ENCODE results near the gene EPHA4.

DNA sequence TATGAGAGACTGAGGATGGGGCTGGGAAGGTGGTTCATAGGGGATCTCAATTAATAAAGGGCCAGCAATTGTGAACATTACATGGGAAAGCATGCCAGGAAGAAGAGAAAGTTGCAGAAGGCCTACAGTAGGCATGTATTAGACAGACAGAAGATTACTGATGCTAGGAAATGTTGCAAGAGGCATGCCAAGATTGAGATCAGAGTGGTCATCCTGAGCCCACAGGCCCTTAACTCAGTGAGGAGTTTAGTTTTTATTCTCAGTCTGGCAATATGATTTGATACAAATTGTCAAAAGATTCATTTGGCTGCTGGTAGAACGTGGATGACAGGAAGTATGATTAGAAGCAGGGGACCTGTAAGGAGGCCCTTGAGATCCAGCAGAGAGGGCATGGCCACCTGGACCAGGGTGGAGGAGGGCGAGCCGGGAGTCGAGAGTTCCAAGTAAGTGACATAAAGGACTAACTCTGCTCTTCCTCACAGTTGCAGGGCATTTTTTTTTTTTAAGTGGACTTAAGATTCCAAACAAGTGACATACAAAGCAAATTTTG, 54.9 kb downstream of the EPHA4 start:
- no peak for TF ChIP-seq EP300 (IDR thresholded peaks at IDR 0.05)
- TF ChIP-seq, protein P1, sequence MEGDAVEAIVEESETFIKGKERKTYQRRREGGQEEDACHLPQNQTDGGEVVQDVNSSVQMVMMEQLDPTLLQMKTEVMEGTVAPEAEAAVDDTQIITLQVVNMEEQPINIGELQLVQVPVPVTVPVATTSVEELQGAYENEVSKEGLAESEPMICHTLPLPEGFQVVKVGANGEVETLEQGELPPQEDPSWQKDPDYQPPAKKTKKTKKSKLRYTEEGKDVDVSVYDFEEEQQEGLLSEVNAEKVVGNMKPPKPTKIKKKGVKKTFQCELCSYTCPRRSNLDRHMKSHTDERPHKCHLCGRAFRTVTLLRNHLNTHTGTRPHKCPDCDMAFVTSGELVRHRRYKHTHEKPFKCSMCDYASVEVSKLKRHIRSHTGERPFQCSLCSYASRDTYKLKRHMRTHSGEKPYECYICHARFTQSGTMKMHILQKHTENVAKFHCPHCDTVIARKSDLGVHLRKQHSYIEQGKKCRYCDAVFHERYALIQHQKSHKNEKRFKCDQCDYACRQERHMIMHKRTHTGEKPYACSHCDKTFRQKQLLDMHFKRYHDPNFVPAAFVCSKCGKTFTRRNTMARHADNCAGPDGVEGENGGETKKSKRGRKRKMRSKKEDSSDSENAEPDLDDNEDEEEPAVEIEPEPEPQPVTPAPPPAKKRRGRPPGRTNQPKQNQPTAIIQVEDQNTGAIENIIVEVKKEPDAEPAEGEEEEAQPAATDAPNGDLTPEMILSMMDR (IDR thresholded peaks at IDR 0.05) = no peak

Measured in stomach (tissue), 4 donors.